Activated naive CD4-positive, alpha-beta T cell treated with anti-CD3 and anti-CD28 coated beads, Interleukin-2, amount 10 ng/mL, durations not matched to agents 5 hours and 36 hours (primary cell): ENCODE measurements around the gene ASB13. TPM values are rescaled to one million over a fixed set of nuclear protein-coding genes. Genes with fewer than 3 reads are reported as not detected.

Source experiments
- total RNA-seq, 2 experiments: library from RNA; stranded (reverse); gene quantifications; one replicate each; pipeline ENCODE4 v1.2.3, GENCODE V29; 2021

The ASB13 gene, protein sequence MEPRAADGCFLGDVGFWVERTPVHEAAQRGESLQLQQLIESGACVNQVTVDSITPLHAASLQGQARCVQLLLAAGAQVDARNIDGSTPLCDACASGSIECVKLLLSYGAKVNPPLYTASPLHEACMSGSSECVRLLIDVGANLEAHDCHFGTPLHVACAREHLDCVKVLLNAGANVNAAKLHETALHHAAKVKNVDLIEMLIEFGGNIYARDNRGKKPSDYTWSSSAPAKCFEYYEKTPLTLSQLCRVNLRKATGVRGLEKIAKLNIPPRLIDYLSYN
- total RNA-seq: 1 to 10 TPM; 6.9 to 9.0 TPM

DNA sequence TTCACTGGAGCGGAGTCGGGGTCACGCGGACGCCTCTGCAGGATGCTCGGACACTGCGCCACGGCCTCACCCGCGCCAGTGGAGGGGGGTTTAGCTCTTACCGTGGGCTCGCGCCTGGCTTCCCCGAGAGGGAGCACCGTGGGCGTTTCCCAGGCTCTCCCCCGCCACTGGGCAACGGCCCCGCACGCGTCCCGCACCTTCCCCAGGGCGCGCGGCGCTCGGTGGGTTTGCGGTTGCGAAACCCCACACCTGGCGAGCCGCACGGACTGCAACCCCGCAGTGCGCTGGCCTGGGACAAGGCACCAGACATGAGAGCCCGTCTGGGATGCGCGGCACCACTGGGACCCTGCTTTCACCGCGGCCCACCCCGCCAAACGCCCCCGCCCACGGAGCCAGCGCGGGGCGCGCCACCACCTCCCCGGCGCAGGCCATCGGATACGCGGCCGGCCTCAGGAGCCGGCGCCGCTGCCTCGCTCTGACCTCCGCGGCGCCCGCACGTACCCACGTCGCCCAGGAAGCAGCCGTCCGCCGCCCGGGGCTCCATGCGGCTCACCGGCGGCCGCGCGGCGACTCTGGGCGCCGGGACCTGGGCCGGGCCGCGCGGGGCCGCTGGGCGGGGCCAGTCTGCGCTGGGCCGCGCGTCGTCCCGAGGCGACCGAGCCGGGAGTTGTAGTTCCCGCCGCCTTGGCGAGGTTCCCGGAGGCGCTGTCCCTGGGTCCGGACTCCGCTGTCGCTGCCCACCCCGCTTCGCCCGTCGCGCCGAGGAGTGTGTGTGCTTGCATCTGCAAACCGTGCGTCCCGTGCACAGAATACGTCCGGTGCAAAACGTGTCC is at the start of gene ASB13:
TSS of gene ASB13 (minus strand) at position 588 of the 833 bp plus-strand sequence. CDS start at position 544, 44 bp downstream.

DNA sequence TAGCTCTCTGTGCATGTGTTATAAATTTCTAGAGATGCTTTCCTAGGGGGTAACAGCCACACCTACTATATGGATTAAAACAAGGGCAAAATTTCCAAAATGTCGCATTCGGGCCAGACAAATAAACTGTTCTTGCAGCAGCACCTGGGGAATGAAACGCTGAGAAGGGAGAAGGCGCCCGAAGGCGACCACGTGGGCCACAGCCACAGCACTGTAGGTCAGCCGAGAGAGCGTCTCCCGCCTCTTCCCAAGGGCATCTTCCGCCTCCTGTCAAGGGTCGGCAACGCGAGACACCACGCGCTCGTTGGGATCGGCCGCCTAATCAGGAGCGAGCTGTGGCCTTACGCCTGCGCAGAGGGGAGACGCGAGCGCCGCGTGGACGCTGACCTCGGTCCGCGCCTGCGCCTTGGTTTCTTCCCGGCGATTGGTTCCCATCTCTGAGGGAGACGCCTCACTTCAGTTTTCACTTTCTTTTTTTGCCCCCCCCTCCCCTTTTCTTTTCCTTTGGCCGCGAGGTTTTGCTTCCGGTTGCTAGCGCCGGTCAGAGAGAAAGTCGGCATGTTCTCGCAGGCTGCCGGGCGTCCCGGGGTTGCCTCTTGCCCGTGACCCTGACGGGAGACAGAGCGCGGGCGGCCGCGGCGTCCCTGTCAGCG is 18.0 kb upstream of the ASB13 start, which contains the start of gene TASOR2:
TSS of gene TASOR2 (plus strand) at position 521 of the 653 bp plus-strand sequence. CDS start 35,805 bp downstream, outside the sequence.

Other genes starting within 250 kb of the ASB13 start
- gene CALML5, start 167.0 kb downstream of the ASB13 start, total RNA-seq: not detected
- not detected for gene CALML3, start 141.6 kb downstream of the ASB13 start, total RNA-seq
- gene TASOR2, start 18.2 kb upstream of the ASB13 start, total RNA-seq: 10 to 100 TPM; 43.9 to 49.8 TPM
- gene GDI2, start 146.8 kb upstream of the ASB13 start, total RNA-seq: 100 to 1,000 TPM; 204 to 208 TPM
- 1 to 10 TPM; 5.5 to 6.2 TPM for gene ANKRD16, start 223.3 kb upstream of the ASB13 start, total RNA-seq
- gene FBH1, start 223.6 kb upstream of the ASB13 start, total RNA-seq: 10 to 100 TPM; 68.6 to 69.8 TPM